ENCODE results near the gene RNF31. TPM values are rescaled to one million over a fixed set of nuclear protein-coding genes. Genes with fewer than 3 reads are reported as not detected.

The RNF31 gene
- total and polyA plus RNA-seq, 7 donors, result 13.6 to 57.8 (median 31.9) TPM

DNA sequence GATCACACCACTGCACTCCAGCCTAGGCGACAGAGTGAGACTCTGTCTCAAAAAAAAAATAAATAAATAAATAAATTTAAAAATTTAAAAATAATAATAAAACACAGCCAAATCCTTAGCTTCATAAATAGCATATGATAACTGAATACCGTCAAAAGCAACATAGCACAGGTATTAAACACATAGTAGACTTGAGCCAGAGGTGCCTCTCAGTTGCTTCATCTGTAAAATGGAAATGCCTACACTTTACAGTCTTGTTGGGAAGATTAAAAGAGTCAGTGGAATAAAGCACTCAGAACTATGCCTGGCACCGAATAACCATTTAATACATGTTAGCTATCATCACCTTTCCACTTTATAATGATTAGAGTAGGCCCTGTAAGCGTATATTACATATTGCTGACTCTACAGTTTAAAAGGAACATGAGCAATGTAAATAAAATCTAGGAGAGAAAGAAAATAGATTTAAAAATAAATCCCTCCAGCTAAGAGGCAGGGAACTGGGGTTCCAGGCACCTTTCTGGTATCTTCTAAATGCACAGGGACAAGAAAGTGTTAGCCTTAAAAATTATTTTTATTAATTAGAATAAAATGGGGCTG is 40.5 kb upstream of the RNF31 start:
- Histone ChIP-seq H3K4me3 (no peak overlapping the region), H3K36me3 (no peaks in the 10 kb centered on the region), H3K4me1 (peaks cover 0 to 9% (median 0%) of the 10 kb centered on the region in 4 donors), H3K9me3 (no peaks in the 10 kb centered on the region), H3K27me3 (no peaks in the 10 kb centered on the region), H3K27ac (no peak overlapping the region)
- no peak for DNase-seq
- intact Hi-C loops (cut with DNase I), result loop anchor here (1.0 to 5.0 kb wide), 2 partner anchors 12 to 94 kb away; partner anchors contain the start of gene PCK2
- TF ChIP-seq, protein P1, sequence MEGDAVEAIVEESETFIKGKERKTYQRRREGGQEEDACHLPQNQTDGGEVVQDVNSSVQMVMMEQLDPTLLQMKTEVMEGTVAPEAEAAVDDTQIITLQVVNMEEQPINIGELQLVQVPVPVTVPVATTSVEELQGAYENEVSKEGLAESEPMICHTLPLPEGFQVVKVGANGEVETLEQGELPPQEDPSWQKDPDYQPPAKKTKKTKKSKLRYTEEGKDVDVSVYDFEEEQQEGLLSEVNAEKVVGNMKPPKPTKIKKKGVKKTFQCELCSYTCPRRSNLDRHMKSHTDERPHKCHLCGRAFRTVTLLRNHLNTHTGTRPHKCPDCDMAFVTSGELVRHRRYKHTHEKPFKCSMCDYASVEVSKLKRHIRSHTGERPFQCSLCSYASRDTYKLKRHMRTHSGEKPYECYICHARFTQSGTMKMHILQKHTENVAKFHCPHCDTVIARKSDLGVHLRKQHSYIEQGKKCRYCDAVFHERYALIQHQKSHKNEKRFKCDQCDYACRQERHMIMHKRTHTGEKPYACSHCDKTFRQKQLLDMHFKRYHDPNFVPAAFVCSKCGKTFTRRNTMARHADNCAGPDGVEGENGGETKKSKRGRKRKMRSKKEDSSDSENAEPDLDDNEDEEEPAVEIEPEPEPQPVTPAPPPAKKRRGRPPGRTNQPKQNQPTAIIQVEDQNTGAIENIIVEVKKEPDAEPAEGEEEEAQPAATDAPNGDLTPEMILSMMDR (IDR thresholded peaks at IDR 0.05), result no peak
- no peak for TF ChIP-seq EP300 (IDR thresholded peaks at IDR 0.05)
- WGBS, 2 donors, result 91% methylated on average over 4 of the region's 4 CpGs

DNA sequence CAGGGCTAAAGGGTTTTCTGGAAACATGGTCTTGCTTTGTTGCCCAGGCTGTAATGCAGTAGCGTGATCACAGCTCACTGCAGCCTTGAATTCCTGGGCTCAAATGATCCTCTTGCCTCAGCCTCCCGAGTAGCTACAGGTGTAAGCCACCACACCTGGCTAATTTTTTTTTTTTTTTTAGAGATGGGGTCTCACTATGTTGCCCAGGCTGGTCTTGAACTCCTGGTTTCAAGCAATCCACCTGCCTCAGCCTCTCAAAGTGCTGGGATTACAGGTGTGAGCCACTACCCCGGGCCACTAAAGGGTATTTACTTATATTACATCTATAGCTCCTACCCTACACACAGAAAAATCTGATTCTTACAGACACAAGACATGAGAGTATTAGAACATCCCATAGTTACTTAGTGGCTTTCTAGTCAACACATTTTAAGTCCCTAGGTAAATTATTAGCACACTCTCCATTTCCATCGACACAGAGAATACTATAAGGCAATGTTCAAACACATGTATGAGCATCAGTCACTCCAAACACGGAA is 38.9 kb upstream of the RNF31 start:
- intact Hi-C loops (cut with DNase I), result loop anchor here (1.0 to 5.0 kb wide), 2 partner anchors 50 to 96 kb away; no protein-coding TSS in a partner anchor
- 38 to 50% methylated on average over 5 of the region's 5 CpGs for WGBS, 2 donors

DNA sequence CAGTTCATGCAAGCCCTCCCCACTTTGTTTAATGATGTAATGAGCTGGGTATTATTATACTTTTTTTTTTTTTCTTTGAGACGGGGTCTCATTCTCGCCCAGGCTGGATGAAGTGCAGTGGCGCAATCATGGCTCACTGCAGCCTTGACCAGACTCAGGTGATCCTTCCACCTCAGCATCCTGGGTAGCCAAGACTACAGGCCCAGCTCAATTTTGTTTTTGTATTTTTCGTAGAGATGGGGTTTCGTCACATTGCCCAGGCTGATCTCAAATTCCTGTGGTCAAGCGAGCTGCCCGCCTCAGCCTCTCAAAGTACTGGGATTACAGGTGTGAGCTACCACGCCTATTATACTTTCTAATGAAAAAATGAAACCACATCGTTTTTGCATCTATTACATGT is 37.2 kb upstream of the RNF31 start:
- Histone ChIP-seq H3K4me1 (peaks cover 0 to 14% (median 5%) of the 10 kb centered on the region in 4 donors), H3K9me3 (no peaks in the 10 kb centered on the region), H3K36me3 (no peaks in the 10 kb centered on the region), H3K4me3 (no peak overlapping the region), H3K27me3 (no peaks in the 10 kb centered on the region), H3K27ac (no peak overlapping the region)
- DNase-seq, result no peak
- TF ChIP-seq, protein P1 (IDR thresholded peaks at IDR 0.05), result no peak
- TF ChIP-seq EP300 (IDR thresholded peaks at IDR 0.05), result no peak
- TF ChIP-seq POLR2AphosphoS5 (IDR thresholded peaks at IDR 0.05), result no peak
- no peak for TF ChIP-seq POLR2A (IDR thresholded peaks at IDR 0.05)
- intact Hi-C loops (cut with DNase I), result loop anchor here (10.0 kb wide), 1 partner anchor 555 kb away; the partner anchor contains the start of genes THTPA and ZFHX2
- 76 to 86% methylated on average over 9 of the region's 9 CpGs for WGBS, 2 donors

More for the DNA sequence above, 38.9 kb upstream of the RNF31 start:
- H3K36me3 ChIP-seq, result no peaks in the 10 kb centered on the region
- H3K27me3 ChIP-seq, result no peaks in the 10 kb centered on the region
- no peaks in the 10 kb centered on the region for H3K9me3 ChIP-seq
- peaks cover 0 to 12% (median 2%) of the 10 kb centered on the region in 4 donors for H3K4me1 ChIP-seq
- TF ChIP-seq POLR2AphosphoS5 (IDR thresholded peaks at IDR 0.05), result no peak
- H3K4me3 ChIP-seq, result no peak overlapping the region
- peak overlapping the region in 1 of 4 donors; percentile 0 for H3K27ac ChIP-seq
- DNase-seq, result no peak

DNA sequence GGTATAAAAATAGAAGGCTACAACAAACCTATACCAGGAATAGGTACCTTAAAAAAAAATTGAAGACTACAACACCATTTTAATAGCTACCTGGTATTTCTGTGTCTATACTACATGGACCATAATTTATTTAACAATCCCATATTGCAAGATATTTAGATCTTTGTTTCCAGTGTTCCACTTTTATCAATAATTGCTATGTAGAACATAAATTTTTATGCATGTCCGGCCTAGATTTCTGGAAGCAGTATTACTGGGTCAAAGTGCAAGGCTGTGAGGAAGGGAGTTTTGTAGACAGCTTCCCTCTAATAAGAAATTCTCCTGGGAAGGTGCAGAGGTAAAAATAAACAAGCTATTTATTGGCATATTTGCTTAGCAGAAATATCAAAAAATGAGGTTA is 36.8 kb upstream of the RNF31 start:
- no peaks in the 10 kb centered on the region for H3K36me3 ChIP-seq
- no peak overlapping the region for H3K27ac ChIP-seq
- WGBS, 2 donors, result 18 to 71% methylated on average over 1 of the region's 1 CpG
- TF ChIP-seq POLR2A (IDR thresholded peaks at IDR 0.05) (no peak), POLR2AphosphoS5 (IDR thresholded peaks at IDR 0.05) (no peak), EP300 (IDR thresholded peaks at IDR 0.05) (no peak)
- TF ChIP-seq, protein P1 (IDR thresholded peaks at IDR 0.05), result no peak
- no peaks in the 10 kb centered on the region for H3K9me3 ChIP-seq
- H3K4me3 ChIP-seq, result no peak overlapping the region
- no peak for DNase-seq
- intact Hi-C loops (cut with DNase I), result loop anchor here (10.0 kb wide), 1 partner anchor 556 kb away; the partner anchor contains the start of genes THTPA and ZFHX2
- H3K4me1 ChIP-seq, result peaks cover 0 to 16% (median 7%) of the 10 kb centered on the region in 4 donors
- H3K27me3 ChIP-seq, result no peaks in the 10 kb centered on the region

DNA sequence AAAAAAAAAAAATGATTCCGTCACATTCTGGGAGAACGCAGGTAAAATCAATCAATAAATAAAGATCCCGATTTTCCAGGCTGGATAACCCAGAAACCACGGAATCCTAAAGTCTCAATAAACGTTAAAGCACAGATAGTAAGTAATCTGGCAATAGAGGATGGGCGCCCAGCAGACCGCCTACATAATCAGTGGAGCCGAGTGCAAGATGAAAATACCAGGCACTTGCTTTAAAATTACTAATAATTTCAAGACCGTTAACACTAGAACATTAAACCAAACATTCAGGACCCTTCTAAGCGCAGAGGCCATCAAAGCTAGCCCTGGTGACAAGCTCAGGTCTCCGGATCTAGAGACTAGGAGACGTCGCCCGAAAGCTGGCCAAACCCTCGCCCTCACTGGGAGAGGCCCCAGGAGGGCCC is 33.9 kb upstream of the RNF31 start:
- Histone ChIP-seq H3K4me3 (peak overlapping the region; percentile 66 to 85 (median 74)), H3K36me3 (peaks cover 5 to 16% (median 6%) of the 10 kb centered on the region in 4 donors), H3K4me1 (peaks cover 0 to 28% (median 18%) of the 10 kb centered on the region in 4 donors), H3K9me3 (no peaks in the 10 kb centered on the region), H3K27ac (peak overlapping the region; percentile 95 to 99 (median 98)), H3K27me3 (no peaks in the 10 kb centered on the region)
- DNase-seq, result no peak
- WGBS, 2 donors, result 8 to 19% methylated on average over 15 of the region's 15 CpGs
- TF ChIP-seq, protein P1 (IDR thresholded peaks at IDR 0.05), result no peak
- TF ChIP-seq EP300 (IDR thresholded peaks at IDR 0.05) (no peak), POLR2AphosphoS5 (IDR thresholded peaks at IDR 0.05) (no peak), POLR2A (IDR thresholded peaks at IDR 0.05) (no peak)
- intact Hi-C loops (cut with DNase I), result loop anchor here (10.0 kb wide), 1 partner anchor 559 kb away; the partner anchor contains the start of genes THTPA and ZFHX2

Data from sigmoid colon (tissue), 7 donors.